ENCODE data around the gene FRMD5. TPM values are rescaled to one million over a fixed set of nuclear protein-coding genes. Genes with fewer than 3 reads are reported as not detected.

Gene FRMD5
- polyA plus RNA-seq, 2 of the 4 experiments (the other 2 are of a cell fraction): 2.5 to 3.6 TPM

DNA sequence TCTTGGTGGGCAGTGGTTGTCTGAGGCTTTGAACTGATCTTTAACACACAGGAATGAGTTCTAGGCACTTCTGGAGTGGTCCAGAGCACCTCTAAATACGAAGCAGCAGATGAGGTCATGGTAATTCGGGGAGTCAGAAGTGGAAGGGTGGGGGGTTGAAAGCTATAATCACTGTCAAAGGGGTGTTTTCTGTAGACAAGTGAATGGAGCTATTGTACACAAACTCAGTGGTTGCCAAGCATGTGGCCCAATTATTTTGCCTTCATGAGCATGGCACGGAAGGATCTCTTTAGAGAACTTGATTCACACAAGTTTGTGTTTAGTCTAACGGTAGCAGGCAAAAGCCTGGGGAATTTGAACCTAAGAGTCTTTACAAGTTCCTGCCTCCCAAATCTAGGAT is 6.3 kb downstream of the FRMD5 start (continued):
- TF ChIP-seq HOXB5 (CRISPR knock-in tag; IDR thresholded peaks at IDR 0.05): no peak

DNA sequence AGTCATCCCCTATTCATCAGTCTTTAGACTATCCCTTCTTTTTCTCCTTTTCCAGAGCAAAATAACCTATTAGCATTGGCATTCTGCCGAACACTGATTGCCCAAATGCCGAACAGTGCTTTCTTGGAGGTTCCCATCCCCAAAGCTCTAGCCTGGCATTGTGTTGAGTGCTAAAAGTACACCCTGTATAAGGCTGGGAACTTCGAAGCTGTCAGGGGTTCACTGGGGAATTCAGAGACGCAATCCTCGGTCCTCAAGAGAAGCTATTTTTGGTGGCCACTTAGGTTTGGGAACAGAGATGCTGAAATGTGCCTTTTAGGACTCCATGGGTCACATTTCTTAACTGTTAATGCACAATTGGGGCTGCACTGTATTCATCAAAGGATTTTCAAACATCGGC is 8.4 kb downstream of the FRMD5 start:
- Histone ChIP-seq H3K27ac (no peak overlapping the region), H3K4me2 (no peak overlapping the region), H3K9me3 (no peaks in the 10 kb centered on the region), H3K4me1 (no peaks in the 10 kb centered on the region), H3K4me3 (no peak overlapping the region)
- 77% methylated on average over 6 of the region's 6 CpGs for whole genome bisulfite sequencing (ENCODE audit: missing lambda C conversion rate)
- TF ChIP-seq CHD4 (IDR thresholded peaks at IDR 0.05; ENCODE audit: borderline replicate concordance): no peak
- TF ChIP-seq MAFK (IDR thresholded peaks at IDR 0.05; ENCODE audit: partially characterized antibody): no peak
- TF ChIP-seq, protein P1, sequence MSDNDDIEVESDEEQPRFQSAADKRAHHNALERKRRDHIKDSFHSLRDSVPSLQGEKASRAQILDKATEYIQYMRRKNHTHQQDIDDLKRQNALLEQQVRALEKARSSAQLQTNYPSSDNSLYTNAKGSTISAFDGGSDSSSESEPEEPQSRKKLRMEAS (IDR thresholded peaks at IDR 0.05): no peak
- TF ChIP-seq HMGXB4 (CRISPR knock-in tag; IDR thresholded peaks at IDR 0.05; ENCODE audit: borderline replicate concordance): no peak
- TF ChIP-seq KDM1A (IDR thresholded peaks at IDR 0.05; ENCODE audit: low read depth): no peak
- TF ChIP-seq PBX3 (IDR thresholded peaks at IDR 0.05): no peak
- TF ChIP-seq BHLHE40 (IDR thresholded peaks at IDR 0.05; ENCODE audit: low read depth, low read length): no peak
- TF ChIP-seq JUN (IDR thresholded peaks at IDR 0.05): no peak
- TF ChIP-seq JUNB (IDR thresholded peaks at IDR 0.05): no peak
- TF ChIP-seq TP53 (CRISPR knock-in tag; IDR thresholded peaks at IDR 0.05): no peak
- TF ChIP-seq ZSCAN20 (CRISPR knock-in tag; IDR thresholded peaks at IDR 0.05): no peak
- TF ChIP-seq POLR2AphosphoS2 (conservative IDR thresholded peaks at IDR 0.05; ENCODE audit: low read length): no peak
- ATAC-seq: no peak
- no peak for DNase-seq (ENCODE audit: low read depth in 1 of 2, low spot score in 1 of 2)
- ChIA-PET POLR2A (no interaction called here), CTCF (no interaction called here)
- no peak for FAIRE-seq

DNA sequence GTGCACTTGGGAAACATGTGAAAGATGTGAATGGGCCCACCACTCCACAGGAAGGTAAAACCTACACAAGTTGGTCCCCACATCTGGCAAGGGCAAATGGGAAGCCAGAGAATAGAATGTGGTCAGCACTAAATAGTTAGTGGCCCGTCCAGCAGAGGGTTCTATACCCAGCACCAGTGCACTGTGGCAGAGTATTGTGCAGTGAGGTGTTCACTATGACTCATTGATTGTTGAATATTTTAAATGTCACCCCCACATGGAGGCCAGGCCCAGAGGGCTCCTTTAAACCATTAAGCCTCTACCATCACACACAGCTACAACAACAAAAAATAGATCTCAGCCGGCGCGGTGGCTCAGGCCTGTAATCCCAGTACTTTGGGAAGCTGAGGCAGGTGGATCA is 11.7 kb downstream of the FRMD5 start:
- ChIA-PET CTCF (no interaction called here), POLR2A (no interaction called here)
- H3K27ac ChIP-seq: no peak overlapping the region
- no peaks in the 10 kb centered on the region for H3K9me3 ChIP-seq
- ATAC-seq (no peak), FAIRE-seq (no peak), DNase-seq (ENCODE audit: low read depth in 1 of 2, low spot score in 1 of 2) (no peak)
- no peak overlapping the region for H3K4me3 ChIP-seq
- WGBS (ENCODE audit: missing lambda C conversion rate): 80% methylated on average over 4 of the region's 4 CpGs
- H3K4me2 ChIP-seq: no peak overlapping the region
- TF ChIP-seq TP53 (CRISPR knock-in tag; IDR thresholded peaks at IDR 0.05): no peak
- TF ChIP-seq ZNF302 (CRISPR knock-in tag; IDR thresholded peaks at IDR 0.05): no peak
- TF ChIP-seq RNF2 (IDR thresholded peaks at IDR 0.05; ENCODE audit: borderline replicate concordance, low read depth): no peak
- no peak for TF ChIP-seq EHF (CRISPR knock-in tag; IDR thresholded peaks at IDR 0.05)
- TF ChIP-seq EP300 (IDR thresholded peaks at IDR 0.05): no peak
- TF ChIP-seq NFE2L2 (conservative IDR thresholded peaks at IDR 0.05; ENCODE audit: low read length): no peak
- TF ChIP-seq FOXS1 (CRISPR knock-in tag; IDR thresholded peaks at IDR 0.05): no peak
- TF ChIP-seq RFX5 (IDR thresholded peaks at IDR 0.05): no peak
- no peak for TF ChIP-seq NPAS2 (CRISPR knock-in tag; IDR thresholded peaks at IDR 0.05; ENCODE audit: borderline replicate concordance)
- no peak for TF ChIP-seq HOXB13 (CRISPR knock-in tag; IDR thresholded peaks at IDR 0.05; ENCODE audit: low read depth)
- no peak for TF ChIP-seq PHF8 (IDR thresholded peaks at IDR 0.05; ENCODE audit: borderline replicate concordance, low read depth)
- no peak for TF ChIP-seq BCL3 (IDR thresholded peaks at IDR 0.05)
- TF ChIP-seq MAZ (IDR thresholded peaks at IDR 0.05; ENCODE audit: borderline replicate concordance, low read depth, low read length): no peak
- no peaks in the 10 kb centered on the region for H3K4me1 ChIP-seq
